Gastrocnemius medialis (tissue), 4 donors: ENCODE results near the gene TANC1. TPM values are rescaled to one million over a fixed set of nuclear protein-coding genes. Genes with fewer than 3 reads are reported as not detected.

Source experiments
- ATAC-seq, 2 donors: fragments of 150-250 bp; one replicate each; pipeline ENCODE4 v1.9.1; 2016
- DNase-seq, 2 donors: peaks; one replicate each; pipeline ENCODE4 v3.0.0-alpha.2; 2019
- H3K27ac ChIP-seq, 4 donors: fragments of 200-600 bp; sonication (generic); 1 replicate in 1 of 4; 2 replicates in 3 of 4; pipeline ENCODE4 v1.5.1; 2016 to 2018; ENCODE audit warnings: mild to moderate bottlenecking in 2 of 4, moderate library complexity in 1 of 4
- H3K27me3 ChIP-seq, 3 donors: fragments of 200-600 bp; sonication (generic) in 2 of 3; 1 replicate in 1 of 3; 2 replicates in 2 of 3; pipeline versions ENCODE4 v1.5.1 to v1.6.0; 2016 to 2019; ENCODE audit warnings: mild to moderate bottlenecking in 1 of 3, moderate library complexity in 1 of 3
- H3K36me3 ChIP-seq, 2 donors: fragments of 200-600 bp; sonication (generic) in 1 of 2; one replicate each; pipeline ENCODE4 v1.5.1; 2017 to 2018
- H3K4me1 ChIP-seq, 2 donors: fragments of 200-600 bp; sonication (generic) in 1 of 2; one replicate each; pipeline ENCODE4 v1.5.1; 2016 to 2017; ENCODE audit warnings: mild to moderate bottlenecking in 2 of 2
- H3K4me3 ChIP-seq, 4 donors: fragments of 200-600 bp; sonication (generic) in 3 of 4; 1 replicate in 1 of 4; 2 replicates in 3 of 4; pipeline ENCODE4 v1.5.1; 2016 to 2019; ENCODE audit warnings: mild to moderate bottlenecking in 2 of 4
- H3K9me3 ChIP-seq, 3 donors: fragments of 200-600 bp; sonication (generic) in 2 of 3; 1 replicate in 1 of 3; 2 replicates in 2 of 3; pipeline ENCODE4 v1.5.1; 2016 to 2019
- POLR2A ChIP-seq, 2 donors: fragments of 450-650 bp; IDR thresholded peaks; one replicate each; pipeline ENCODE4 v1.6.1; 2017; ENCODE audit warnings: antibody characterized with exemption in 2 of 2, mild to moderate bottlenecking in 2 of 2, moderate library complexity in 2 of 2
- in situ Hi-C, 4 donors: fragments of 200-750 bp; cut with MboI; loops; one replicate each; pipeline versions ENCODE4 v1.15.0 to v1.8.0; 2017; ENCODE audit warnings: low sequenced_read_pairs in 4 of 4
- intact Hi-C: fragments of 100-400 bp; cut with DNase I; formaldehyde crosslinking; loops from one replicate; pipeline ENCODE4 v1.15.1; 2023; ENCODE audit warnings: low total_unique reads
- total RNA-seq, 4 donors: library from RNA; depleted of rRNA; stranded (reverse); fragments of >200 nt; gene quantifications; one replicate each; pipeline versions ENCODE4 v1.1.0 to v1.2.3, GENCODE V29; 2016
- TF ChIP-seq, protein P1 (sequence below), 5 experiments: fragments of 450-650 bp in 3 of 5; fragments of 200-600 bp in 2 of 5; sonication (generic) in 2 of 5; IDR thresholded peaks in 4 of 5; conservative IDR thresholded peaks in 1 of 5; 1 replicate in 4 of 5; 2 replicates in 1 of 5; pipeline ENCODE4 v1.5.1; 2016 to 2019; ENCODE audit warnings: antibody characterized with exemption in 5 of 5, mild to moderate bottlenecking in 3 of 5, moderate library complexity in 3 of 5

TANC1 gene
- total RNA-seq, 4 donors from 2014 or later, result 5.1 to 9.9 (median 5.4) TPM

DNA sequence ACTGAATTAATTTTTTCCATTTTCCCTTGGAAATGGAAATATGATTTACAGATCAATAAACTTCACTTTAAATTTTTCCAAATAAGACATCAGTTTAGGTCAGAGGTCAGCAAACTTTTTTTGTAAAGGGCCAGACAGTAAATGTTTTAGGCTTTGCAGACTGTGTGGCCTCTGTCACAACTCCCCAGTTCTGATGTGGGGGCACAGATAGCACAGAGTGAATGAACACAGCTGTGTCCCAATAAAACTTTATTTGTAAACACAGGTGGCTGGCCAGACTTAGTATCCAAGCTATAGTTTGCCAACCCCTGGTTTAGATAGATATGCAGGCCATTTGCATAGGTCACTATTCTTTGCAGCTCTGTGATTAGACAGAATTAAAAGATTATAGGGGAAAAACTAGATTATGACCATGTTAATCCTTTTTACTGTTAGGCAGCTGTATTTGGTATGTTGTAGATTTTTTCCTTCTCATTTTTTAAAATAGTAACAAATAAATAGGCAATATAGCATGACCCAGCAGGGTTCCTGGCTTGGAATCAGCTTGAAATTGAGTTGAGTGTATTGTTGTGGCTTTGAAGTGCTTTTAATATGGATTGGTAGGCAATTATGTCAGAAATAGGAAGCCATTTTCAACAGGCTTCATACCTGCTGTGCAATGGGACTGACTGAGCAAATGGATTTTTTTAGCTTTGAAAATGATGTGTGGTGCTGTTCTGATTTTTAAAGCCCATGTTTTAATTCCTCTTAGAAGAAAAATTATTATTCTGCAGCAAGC lies 258.4 kb downstream of the TANC1 start:
- TF ChIP-seq, protein P1, sequence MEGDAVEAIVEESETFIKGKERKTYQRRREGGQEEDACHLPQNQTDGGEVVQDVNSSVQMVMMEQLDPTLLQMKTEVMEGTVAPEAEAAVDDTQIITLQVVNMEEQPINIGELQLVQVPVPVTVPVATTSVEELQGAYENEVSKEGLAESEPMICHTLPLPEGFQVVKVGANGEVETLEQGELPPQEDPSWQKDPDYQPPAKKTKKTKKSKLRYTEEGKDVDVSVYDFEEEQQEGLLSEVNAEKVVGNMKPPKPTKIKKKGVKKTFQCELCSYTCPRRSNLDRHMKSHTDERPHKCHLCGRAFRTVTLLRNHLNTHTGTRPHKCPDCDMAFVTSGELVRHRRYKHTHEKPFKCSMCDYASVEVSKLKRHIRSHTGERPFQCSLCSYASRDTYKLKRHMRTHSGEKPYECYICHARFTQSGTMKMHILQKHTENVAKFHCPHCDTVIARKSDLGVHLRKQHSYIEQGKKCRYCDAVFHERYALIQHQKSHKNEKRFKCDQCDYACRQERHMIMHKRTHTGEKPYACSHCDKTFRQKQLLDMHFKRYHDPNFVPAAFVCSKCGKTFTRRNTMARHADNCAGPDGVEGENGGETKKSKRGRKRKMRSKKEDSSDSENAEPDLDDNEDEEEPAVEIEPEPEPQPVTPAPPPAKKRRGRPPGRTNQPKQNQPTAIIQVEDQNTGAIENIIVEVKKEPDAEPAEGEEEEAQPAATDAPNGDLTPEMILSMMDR (IDR thresholded peaks at IDR 0.05 in 4 of 5, conservative IDR thresholded peaks at IDR 0.05 in 1 of 5), result no peak
- TF ChIP-seq POLR2A (IDR thresholded peaks at IDR 0.05), result no peak
- Histone ChIP-seq H3K4me3 (no peak overlapping the region), H3K4me1 (no peaks in the 10 kb centered on the region), H3K9me3 (no peaks in the 10 kb centered on the region), H3K36me3 (peaks cover 0 to 5% of the 10 kb centered on the region in 2 donors), H3K27ac (peak overlapping the region in 3 of 4 donors; percentile 46 to 67 (median 60)), H3K27me3 (no peaks in the 10 kb centered on the region)
- DNase-seq (no peak), ATAC-seq (no peak)
- intact Hi-C loops, result no loop called here
- in situ Hi-C loops, result no loop called here

DNA sequence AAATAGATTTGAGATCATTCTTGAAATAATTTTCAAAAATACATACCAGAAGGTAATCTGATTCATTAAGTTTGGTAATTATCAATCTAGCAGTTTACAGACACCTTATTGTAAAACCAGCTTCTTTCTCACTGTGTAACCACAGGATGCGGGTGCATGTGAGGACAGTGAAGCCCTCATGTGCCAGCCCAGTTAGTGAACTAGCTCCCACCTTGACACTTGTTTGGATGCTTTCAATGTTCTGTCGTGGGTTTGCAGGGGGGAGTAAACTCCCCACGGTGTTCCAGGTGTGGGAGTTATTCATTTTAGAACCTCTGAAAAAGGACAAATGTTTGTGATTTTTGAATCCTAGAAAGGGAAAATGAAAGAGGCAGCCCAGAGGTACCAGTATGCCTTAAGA lies 259.0 kb downstream of the TANC1 start:
- peaks cover 0 to 5% of the 10 kb centered on the region in 2 donors for H3K36me3 ChIP-seq
- no peaks in the 10 kb centered on the region for H3K27me3 ChIP-seq
- in situ Hi-C loops (no loop called here), intact Hi-C loops (no loop called here)
- DNase-seq (no peak), ATAC-seq (no peak)
- no peaks in the 10 kb centered on the region for H3K9me3 ChIP-seq
- H3K27ac ChIP-seq, result no peak overlapping the region
- no peak for TF ChIP-seq POLR2A (IDR thresholded peaks at IDR 0.05)
- TF ChIP-seq, protein P1 (IDR thresholded peaks at IDR 0.05 in 4 of 5, conservative IDR thresholded peaks at IDR 0.05 in 1 of 5), result no peak
- no peaks in the 10 kb centered on the region for H3K4me1 ChIP-seq
- no peak overlapping the region for H3K4me3 ChIP-seq

DNA sequence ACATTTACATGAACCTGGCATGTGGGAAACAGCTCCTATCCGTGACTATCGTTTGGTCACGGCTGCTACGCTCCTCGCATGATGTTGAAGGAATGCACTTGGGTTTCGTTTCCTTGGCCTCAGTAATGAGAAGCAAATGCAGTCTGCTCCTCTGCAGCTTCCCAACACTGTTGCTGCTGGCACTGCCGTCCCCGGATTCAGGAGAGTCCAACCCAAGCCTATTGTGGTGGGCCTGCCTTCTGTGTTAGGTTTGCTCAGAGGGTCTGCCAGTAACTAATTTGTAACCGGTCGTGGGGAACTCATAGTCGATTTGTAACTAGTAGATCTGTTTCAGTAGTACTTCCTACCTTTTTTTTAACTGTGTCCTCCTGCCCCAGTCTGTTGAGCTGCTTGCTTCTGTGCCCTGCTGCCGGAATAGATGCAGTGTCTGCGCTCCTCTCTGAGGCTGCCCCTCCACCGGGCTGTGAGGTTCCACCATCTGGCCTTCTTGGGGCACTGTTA lies 259.7 kb downstream of the TANC1 start:
- H3K27ac ChIP-seq, result no peak overlapping the region
- in situ Hi-C loops (no loop called here), intact Hi-C loops (no loop called here)
- no peak for DNase-seq
- no peak for ATAC-seq
- H3K36me3 ChIP-seq, result peaks cover 0 to 5% of the 10 kb centered on the region in 2 donors
- no peaks in the 10 kb centered on the region for H3K9me3 ChIP-seq
- TF ChIP-seq, protein P1 (IDR thresholded peaks at IDR 0.05 in 4 of 5, conservative IDR thresholded peaks at IDR 0.05 in 1 of 5), result no peak
- TF ChIP-seq POLR2A (IDR thresholded peaks at IDR 0.05), result no peak
- no peak overlapping the region for H3K4me3 ChIP-seq
- no peaks in the 10 kb centered on the region for H3K27me3 ChIP-seq
- H3K4me1 ChIP-seq, result no peaks in the 10 kb centered on the region

DNA sequence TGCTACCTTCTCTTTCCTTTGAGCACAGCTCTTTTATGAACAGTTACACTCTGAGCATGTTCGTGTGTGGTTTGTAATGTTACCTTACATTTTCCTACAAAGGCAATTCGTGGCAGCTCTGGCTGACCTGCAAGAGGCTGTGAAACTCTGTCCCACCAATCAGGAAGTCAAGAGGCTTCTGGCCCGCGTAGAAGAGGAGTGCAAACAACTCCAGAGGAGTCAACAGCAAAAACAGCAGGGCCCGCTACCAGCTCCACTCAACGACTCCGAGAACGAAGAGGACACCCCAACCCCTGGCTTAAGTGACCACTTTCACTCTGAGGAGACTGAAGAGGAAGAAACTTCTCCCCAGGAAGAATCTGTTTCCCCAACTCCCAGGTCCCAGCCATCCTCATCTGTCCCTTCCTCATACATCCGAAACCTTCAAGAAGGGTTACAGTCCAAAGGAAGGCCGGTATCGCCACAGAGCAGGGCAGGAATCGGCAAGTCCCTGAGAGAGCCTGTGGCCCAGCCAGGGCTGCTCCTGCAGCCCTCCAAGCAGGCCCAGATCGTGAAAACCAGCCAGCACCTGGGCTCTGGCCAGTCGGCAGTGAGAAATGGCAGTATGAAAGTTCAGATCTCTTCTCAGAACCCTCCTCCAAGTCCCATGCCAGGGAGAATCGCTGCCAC lies 261.2 kb downstream of the TANC1 start:
- no peaks in the 10 kb centered on the region for H3K4me1 ChIP-seq
- no peak for DNase-seq
- no peak for ATAC-seq
- H3K4me3 ChIP-seq, result no peak overlapping the region
- TF ChIP-seq, protein P1 (IDR thresholded peaks at IDR 0.05 in 4 of 5, conservative IDR thresholded peaks at IDR 0.05 in 1 of 5), result no peak
- TF ChIP-seq POLR2A (IDR thresholded peaks at IDR 0.05), result no peak
- peaks cover 0 to 10% of the 10 kb centered on the region in 2 donors for H3K36me3 ChIP-seq
- no peak overlapping the region for H3K27ac ChIP-seq
- H3K27me3 ChIP-seq, result no peaks in the 10 kb centered on the region
- in situ Hi-C loops (no loop called here), intact Hi-C loops (no loop called here)
- H3K9me3 ChIP-seq, result no peaks in the 10 kb centered on the region
